ENCODE results near the gene TPP2. TPM values are rescaled to one million over a fixed set of nuclear protein-coding genes. Genes with fewer than 3 reads are reported as not detected.

TPP2 gene
- total and polyA plus RNA-seq, 2 donors from 2014 or later = 14.7 to 42.2 TPM

DNA sequence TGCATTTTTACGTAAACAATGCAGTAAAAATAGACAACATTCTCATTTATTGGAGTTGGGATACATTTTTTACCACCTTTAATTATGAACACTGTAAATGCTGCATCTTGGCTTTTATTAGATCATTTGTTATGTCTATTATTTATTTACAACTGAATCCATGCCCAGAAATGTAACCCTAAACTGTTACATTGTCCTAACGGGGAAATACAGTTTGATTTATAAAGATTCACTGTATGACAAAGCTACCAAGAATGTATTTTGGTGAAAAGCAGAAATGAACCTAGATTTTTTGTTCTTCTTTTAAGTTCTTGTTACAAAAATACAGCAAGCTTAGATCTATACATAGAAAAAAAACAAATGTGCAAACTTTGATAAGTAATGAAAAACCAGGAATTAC lies 97.0 kb downstream of the TPP2 start:
- FAIRE-seq = no peak
- no peak overlapping the region for H3K9ac ChIP-seq (ENCODE audit: low read length in 3 of 3)
- no peaks in the 10 kb centered on the region for H3K27me3 ChIP-seq (ENCODE audit: control insufficient read depth, insufficient read depth, low read length)
- TF ChIP-seq, protein P1, sequence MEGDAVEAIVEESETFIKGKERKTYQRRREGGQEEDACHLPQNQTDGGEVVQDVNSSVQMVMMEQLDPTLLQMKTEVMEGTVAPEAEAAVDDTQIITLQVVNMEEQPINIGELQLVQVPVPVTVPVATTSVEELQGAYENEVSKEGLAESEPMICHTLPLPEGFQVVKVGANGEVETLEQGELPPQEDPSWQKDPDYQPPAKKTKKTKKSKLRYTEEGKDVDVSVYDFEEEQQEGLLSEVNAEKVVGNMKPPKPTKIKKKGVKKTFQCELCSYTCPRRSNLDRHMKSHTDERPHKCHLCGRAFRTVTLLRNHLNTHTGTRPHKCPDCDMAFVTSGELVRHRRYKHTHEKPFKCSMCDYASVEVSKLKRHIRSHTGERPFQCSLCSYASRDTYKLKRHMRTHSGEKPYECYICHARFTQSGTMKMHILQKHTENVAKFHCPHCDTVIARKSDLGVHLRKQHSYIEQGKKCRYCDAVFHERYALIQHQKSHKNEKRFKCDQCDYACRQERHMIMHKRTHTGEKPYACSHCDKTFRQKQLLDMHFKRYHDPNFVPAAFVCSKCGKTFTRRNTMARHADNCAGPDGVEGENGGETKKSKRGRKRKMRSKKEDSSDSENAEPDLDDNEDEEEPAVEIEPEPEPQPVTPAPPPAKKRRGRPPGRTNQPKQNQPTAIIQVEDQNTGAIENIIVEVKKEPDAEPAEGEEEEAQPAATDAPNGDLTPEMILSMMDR (IDR thresholded peaks at IDR 0.05; ENCODE audit: borderline replicate concordance, extremely low read depth, insufficient read depth) = no peak
- no peak overlapping the region for H3K27ac ChIP-seq (ENCODE audit: low read depth in 2 of 2, low read length in 2 of 2)
- H3K4me3 ChIP-seq (ENCODE audit: low read length in 3 of 3) = no peak overlapping the region
- no peaks in the 10 kb centered on the region for H3K4me1 ChIP-seq (ENCODE audit: control insufficient read depth in 2 of 3, insufficient read depth in 2 of 3, low read depth in 1 of 3, low read length in 3 of 3)
- no peak for DNase-seq
- H3K36me3 ChIP-seq (ENCODE audit: control insufficient read depth in 2 of 3, insufficient read depth in 3 of 3, low read length in 3 of 3) = no peaks in the 10 kb centered on the region
- intact Hi-C loops (cut with DNase I) = no loop called here
- no peaks in the 10 kb centered on the region for H3K9me3 ChIP-seq (ENCODE audit: control insufficient read depth in 2 of 3, insufficient read depth in 1 of 3, low read length in 3 of 3)

GRCh38 chr13:102694937-102695336 lies 98.2 kb downstream of the TPP2 start, which contains the start of gene METTL21C:
TSS of gene METTL21C (minus strand) at chr13:102695044. CDS start at chr13:102694498, 546 bp downstream.
- no peaks in the 10 kb centered on the region for H3K36me3 ChIP-seq (ENCODE audit: control insufficient read depth in 2 of 3, insufficient read depth in 3 of 3, low read length in 3 of 3)
- no peaks in the 10 kb centered on the region for H3K4me1 ChIP-seq (ENCODE audit: control insufficient read depth in 2 of 3, insufficient read depth in 2 of 3, low read depth in 1 of 3, low read length in 3 of 3)
- no peak within 1 kb of the TSS for H3K4me3 ChIP-seq (ENCODE audit: low read length in 3 of 3)
- no peak for DNase-seq
- H3K9ac ChIP-seq (ENCODE audit: low read length in 3 of 3) = no peak within 1 kb of the TSS
- H3K9me3 ChIP-seq (ENCODE audit: control insufficient read depth in 2 of 3, insufficient read depth in 1 of 3, low read length in 3 of 3) = peaks cover 0 to 5% (median 0%) of the 10 kb centered on the region in 3 donors
- FAIRE-seq = no peak
- TF ChIP-seq, protein P1 (IDR thresholded peaks at IDR 0.05; ENCODE audit: borderline replicate concordance, extremely low read depth, insufficient read depth) = no peak
- H3K27ac ChIP-seq (ENCODE audit: low read depth in 2 of 2, low read length in 2 of 2) = no peak within 1 kb of the TSS
- intact Hi-C loops (cut with DNase I) = no loop called here
- H3K27me3 ChIP-seq (ENCODE audit: control insufficient read depth, insufficient read depth, low read length) = no peaks in the 10 kb centered on the region

- Histone ChIP-seq H3K9me3 (ENCODE audit: control insufficient read depth in 2 of 3, insufficient read depth in 1 of 3, low read length in 3 of 3) (peaks cover 0 to 5% (median 0%) of the 10 kb centered on the region in 3 donors), H3K4me1 (ENCODE audit: control insufficient read depth in 2 of 3, insufficient read depth in 2 of 3, low read depth in 1 of 3, low read length in 3 of 3) (no peaks in the 10 kb centered on the region), H3K9ac (ENCODE audit: low read length in 3 of 3) (no peak overlapping the region), H3K27ac (ENCODE audit: low read depth in 2 of 2, low read length in 2 of 2) (no peak overlapping the region), H3K36me3 (ENCODE audit: control insufficient read depth in 2 of 3, insufficient read depth in 3 of 3, low read length in 3 of 3) (no peaks in the 10 kb centered on the region), H3K27me3 (ENCODE audit: control insufficient read depth, insufficient read depth, low read length) (no peaks in the 10 kb centered on the region), H3K4me3 (ENCODE audit: low read length in 3 of 3) (no peak overlapping the region)
- no peak for DNase-seq
- no peak for FAIRE-seq
- intact Hi-C loops (cut with DNase I) = no loop called here
- TF ChIP-seq, protein P1 (IDR thresholded peaks at IDR 0.05; ENCODE audit: borderline replicate concordance, extremely low read depth, insufficient read depth) = no peak
Observed at GRCh38 chr13:102696465-102696864, 99.7 kb downstream of the TPP2 start.

- Histone ChIP-seq H3K36me3 (ENCODE audit: control insufficient read depth in 2 of 3, insufficient read depth in 3 of 3, low read length in 3 of 3) (no peaks in the 10 kb centered on the region), H3K9ac (ENCODE audit: low read length in 3 of 3) (no peak overlapping the region), H3K27me3 (ENCODE audit: control insufficient read depth, insufficient read depth, low read length) (no peaks in the 10 kb centered on the region), H3K27ac (ENCODE audit: low read depth in 2 of 2, low read length in 2 of 2) (no peak overlapping the region), H3K4me3 (ENCODE audit: low read length in 3 of 3) (no peak overlapping the region), H3K4me1 (ENCODE audit: control insufficient read depth in 2 of 3, insufficient read depth in 2 of 3, low read depth in 1 of 3, low read length in 3 of 3) (no peaks in the 10 kb centered on the region), H3K9me3 (ENCODE audit: control insufficient read depth in 2 of 3, insufficient read depth in 1 of 3, low read length in 3 of 3) (peaks cover 0 to 5% (median 0%) of the 10 kb centered on the region in 3 donors)
- intact Hi-C loops (cut with DNase I) = no loop called here
- FAIRE-seq (no peak), DNase-seq (no peak)
- TF ChIP-seq, protein P1 (IDR thresholded peaks at IDR 0.05; ENCODE audit: borderline replicate concordance, extremely low read depth, insufficient read depth) = no peak
Observed at GRCh38 chr13:102697264-102697663, 100.5 kb downstream of the TPP2 start.
